Measurements from ENCODE around the gene CLMN. TPM values are rescaled to one million over a fixed set of nuclear protein-coding genes. Genes with fewer than 3 reads are reported as not detected.

Gene CLMN
- total and polyA plus RNA-seq, 2 experiments from 2014 or later = 0.11 to 0.53 TPM

DNA sequence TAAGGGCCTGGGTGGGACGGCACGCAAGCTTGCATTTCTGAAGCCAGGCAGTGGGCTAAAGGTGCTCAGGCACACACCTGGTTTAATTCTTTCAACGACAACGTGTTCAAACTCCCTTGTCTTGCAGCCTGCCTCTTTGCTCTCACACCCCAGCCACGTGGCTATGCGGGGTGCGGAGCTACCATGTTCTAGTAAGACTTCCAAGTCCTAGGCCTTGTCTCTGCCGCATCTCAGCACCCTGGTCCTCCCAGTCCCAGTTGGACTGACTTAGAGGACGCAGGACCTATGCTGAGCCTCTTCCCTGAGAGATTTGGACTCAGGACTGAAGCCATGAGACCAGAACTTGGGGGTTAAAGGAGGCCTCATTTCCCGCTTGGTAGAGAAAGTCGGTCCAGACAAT, 62.2 kb downstream of the CLMN start:
- Histone ChIP-seq H3K27ac (no peak overlapping the region), H3K9me2 (ENCODE audit: insufficient read depth) (no peaks in the 10 kb centered on the region), H3K79me2 (ENCODE audit: insufficient read depth) (no peaks in the 10 kb centered on the region), H3K9me3 (ENCODE audit: low read depth) (no peaks in the 10 kb centered on the region), H4K20me1 (ENCODE audit: insufficient read depth) (no peaks in the 10 kb centered on the region), H3F3A (ENCODE audit: insufficient read depth) (peaks cover 7% of the 10 kb centered on the region), H2AFZ (no peak overlapping the region), H3K36me3 (ENCODE audit: low read depth) (no peaks in the 10 kb centered on the region), H3K27me3 (replicated peaks; ENCODE audit: insufficient read depth) (no peaks in the 10 kb centered on the region), H3K4me1 (ENCODE audit: insufficient read depth) (peaks cover 11% of the 10 kb centered on the region; the same call in 1 of the 2 replicates), H3K4me2 (ENCODE audit: unreplicated experiment) (no peak overlapping the region), H3K4me3 (no peak overlapping the region), H3K9ac (no peak overlapping the region)
- no peak for DNase-seq
- WGBS, 2 experiments (ENCODE audit: low coverage in 1 of 2, low lambda C conversion rate in 2 of 2, missing lambda C conversion rate in 2 of 2) = 86 to 90% methylated on average over 11 of the region's 11 CpGs
- in situ Hi-C loops (cut with MboI) = no loop called here
- TF ChIP-seq EZH2 (IDR thresholded peaks at IDR 0.05; ENCODE audit: insufficient read depth, poor library complexity, severe bottlenecking) = no peak
- TF ChIP-seq EZH2phosphoT487 (IDR thresholded peaks at IDR 0.05; ENCODE audit: insufficient read depth, low read depth) = no peak

DNA sequence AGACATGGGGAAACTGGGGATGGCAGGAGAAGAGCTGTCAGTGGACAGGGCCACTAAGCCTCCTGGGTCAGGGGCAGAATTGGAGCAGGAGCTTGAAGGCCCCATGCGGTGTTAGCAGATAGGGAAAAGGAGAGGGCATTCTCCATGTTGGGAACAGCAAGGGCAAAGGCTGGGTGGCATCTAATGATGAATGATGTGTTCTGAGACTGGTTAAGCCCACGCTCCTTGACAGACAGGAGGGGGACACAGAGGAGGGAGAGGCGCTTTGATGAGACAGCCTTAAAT, 63.0 kb downstream of the CLMN start:
- no peak overlapping the region for H3K4me3 ChIP-seq
- H3K9me2 ChIP-seq (ENCODE audit: insufficient read depth) = no peaks in the 10 kb centered on the region
- 96 to 97% methylated on average over 3 of the region's 3 CpGs for WGBS, 2 experiments (ENCODE audit: low coverage in 1 of 2, low lambda C conversion rate in 2 of 2, missing lambda C conversion rate in 2 of 2)
- no peaks in the 10 kb centered on the region for H4K20me1 ChIP-seq (ENCODE audit: insufficient read depth)
- no peak overlapping the region for H3K4me2 ChIP-seq (ENCODE audit: unreplicated experiment)
- in situ Hi-C loops (cut with MboI) = no loop called here
- peaks cover 7% of the 10 kb centered on the region for H3F3A ChIP-seq (ENCODE audit: insufficient read depth)
- H3K36me3 ChIP-seq (ENCODE audit: low read depth) = no peaks in the 10 kb centered on the region
- H3K27me3 ChIP-seq (replicated peaks; ENCODE audit: insufficient read depth) = no peaks in the 10 kb centered on the region
- no peak for DNase-seq
- H3K4me1 ChIP-seq (ENCODE audit: insufficient read depth) = peaks cover 11% of the 10 kb centered on the region; the same call in 1 of the 2 replicates
- H3K79me2 ChIP-seq (ENCODE audit: insufficient read depth) = no peaks in the 10 kb centered on the region
- no peak overlapping the region for H3K27ac ChIP-seq
- no peaks in the 10 kb centered on the region for H3K9me3 ChIP-seq (ENCODE audit: low read depth)
- no peak overlapping the region for H2AFZ ChIP-seq
- TF ChIP-seq EZH2phosphoT487 (IDR thresholded peaks at IDR 0.05; ENCODE audit: insufficient read depth, low read depth) (no peak), EZH2 (IDR thresholded peaks at IDR 0.05; ENCODE audit: insufficient read depth, poor library complexity, severe bottlenecking) (no peak)
- no peak overlapping the region for H3K9ac ChIP-seq

DNA sequence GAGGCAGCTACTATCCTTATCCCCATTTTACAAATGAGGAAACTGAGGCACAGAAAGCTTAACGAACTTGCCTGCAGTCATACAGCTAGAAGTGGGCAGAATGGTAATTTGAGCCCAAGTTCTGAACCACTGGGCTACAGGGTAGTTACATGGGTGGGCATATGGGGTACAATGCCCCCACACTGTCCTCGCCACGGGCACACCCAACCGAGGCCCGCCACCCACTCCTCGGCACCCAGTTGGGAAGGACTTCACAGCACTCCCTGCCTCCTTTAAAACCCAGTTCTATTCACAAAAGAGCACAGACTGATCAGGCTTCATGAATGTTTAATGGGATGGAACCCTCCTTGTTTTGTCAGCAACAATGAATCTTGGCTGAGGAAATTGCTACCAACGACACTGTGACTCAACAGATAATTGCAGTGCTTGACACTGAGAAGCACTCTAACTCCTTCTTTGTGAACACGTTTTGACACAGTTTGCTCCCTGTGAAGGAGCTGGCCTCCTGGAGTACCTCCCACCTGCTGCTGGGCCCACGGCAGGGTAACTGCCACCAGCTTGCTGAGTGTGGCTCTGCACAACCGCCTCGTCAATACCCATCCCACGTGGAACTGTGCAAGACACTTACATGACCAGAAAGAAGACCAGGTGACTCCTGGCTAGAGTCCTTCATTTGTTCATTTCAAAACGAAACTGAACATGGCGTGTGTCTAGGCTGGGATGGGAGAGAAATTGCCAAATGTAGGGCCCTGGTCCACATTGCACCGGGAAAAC, 63.5 kb downstream of the CLMN start:
- H3K27me3 ChIP-seq (replicated peaks; ENCODE audit: insufficient read depth) = no peaks in the 10 kb centered on the region
- H3K9me3 ChIP-seq (ENCODE audit: low read depth) = no peaks in the 10 kb centered on the region
- no peaks in the 10 kb centered on the region for H3K36me3 ChIP-seq (ENCODE audit: low read depth)
- no peaks in the 10 kb centered on the region for H3K79me2 ChIP-seq (ENCODE audit: insufficient read depth)
- no peak overlapping the region for H2AFZ ChIP-seq
- H3K27ac ChIP-seq = no peak overlapping the region
- peaks cover 7% of the 10 kb centered on the region for H3F3A ChIP-seq (ENCODE audit: insufficient read depth)
- no peaks in the 10 kb centered on the region for H3K9me2 ChIP-seq (ENCODE audit: insufficient read depth)
- peak; percentile 22 for DNase-seq
- no peak overlapping the region for H3K9ac ChIP-seq
- TF ChIP-seq EZH2phosphoT487 (IDR thresholded peaks at IDR 0.05; ENCODE audit: insufficient read depth, low read depth) (no peak), EZH2 (IDR thresholded peaks at IDR 0.05; ENCODE audit: insufficient read depth, poor library complexity, severe bottlenecking) (no peak)
- 83 to 84% methylated on average over 15 of the region's 15 CpGs for WGBS, 2 experiments (ENCODE audit: low coverage in 1 of 2, low lambda C conversion rate in 2 of 2, missing lambda C conversion rate in 2 of 2)
- in situ Hi-C loops (cut with MboI) = no loop called here
- H3K4me2 ChIP-seq (ENCODE audit: unreplicated experiment) = no peak overlapping the region
- no peaks in the 10 kb centered on the region for H4K20me1 ChIP-seq (ENCODE audit: insufficient read depth)
- no peak overlapping the region for H3K4me3 ChIP-seq
- H3K4me1 ChIP-seq (ENCODE audit: insufficient read depth) = peaks cover 11% of the 10 kb centered on the region; the same call in 1 of the 2 replicates

DNA sequence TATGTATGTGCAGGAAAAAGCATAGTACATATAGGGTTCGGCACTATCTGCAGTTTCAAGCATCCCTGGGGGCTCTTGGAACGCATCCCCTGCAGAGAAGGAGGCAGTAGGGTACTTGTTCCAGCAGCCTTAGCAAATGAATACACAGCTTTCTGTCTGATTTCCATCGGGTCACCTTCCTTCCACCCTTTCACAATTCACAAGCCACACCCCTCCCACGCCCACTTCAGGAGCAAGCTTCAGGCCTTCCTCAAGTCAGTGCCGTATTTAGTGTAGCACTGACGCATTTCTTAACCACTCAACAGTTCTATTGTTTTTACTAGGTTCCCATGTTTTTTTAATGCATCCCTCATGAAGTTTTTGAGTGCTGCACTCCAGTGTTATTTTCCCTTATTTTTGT, 64.2 kb downstream of the CLMN start:
- Histone ChIP-seq H3K9me2 (ENCODE audit: insufficient read depth) (no peaks in the 10 kb centered on the region), H4K20me1 (ENCODE audit: insufficient read depth) (no peaks in the 10 kb centered on the region), H3K36me3 (ENCODE audit: low read depth) (no peaks in the 10 kb centered on the region), H3K4me1 (ENCODE audit: insufficient read depth) (0 out of 2 replicates have a peak, but pooled peaks cover 3% of the 10 kb centered on the region), H3K4me3 (no peak overlapping the region), H3K9ac (no peak overlapping the region), H3K27me3 (replicated peaks; ENCODE audit: insufficient read depth) (no peaks in the 10 kb centered on the region), H3K79me2 (ENCODE audit: insufficient read depth) (no peaks in the 10 kb centered on the region), H3K27ac (no peak overlapping the region), H3F3A (ENCODE audit: insufficient read depth) (peaks cover 3% of the 10 kb centered on the region), H2AFZ (no peak overlapping the region), H3K4me2 (ENCODE audit: unreplicated experiment) (no peak overlapping the region), H3K9me3 (ENCODE audit: low read depth) (no peaks in the 10 kb centered on the region)
- no peak for DNase-seq
- in situ Hi-C loops (cut with MboI) = no loop called here
- 65 to 73% methylated on average over 6 of the region's 6 CpGs for WGBS, 2 experiments (ENCODE audit: low coverage in 1 of 2, low lambda C conversion rate in 2 of 2, missing lambda C conversion rate in 2 of 2)
- TF ChIP-seq EZH2 (IDR thresholded peaks at IDR 0.05; ENCODE audit: insufficient read depth, poor library complexity, severe bottlenecking) = no peak
- no peak for TF ChIP-seq EZH2phosphoT487 (IDR thresholded peaks at IDR 0.05; ENCODE audit: insufficient read depth, low read depth)

Data from GM23248 (cell line).